Fibroblast of the aortic adventitia (primary cell): ENCODE results near the gene GPR152. TPM values are rescaled to one million over a fixed set of nuclear protein-coding genes. Genes with fewer than 3 reads are reported as not detected.
A peak's percentile ranks its signal among the peaks of the same experiment; 100 is the strongest.
"Not testable (repeated sequence)": the region's sequence is repeated elsewhere in the genome, so short reads cannot be mapped to it uniquely, and the experiment has no call there.

ENCODE experiments used
- DNase-seq: peaks from one replicate; pipeline ENCODE4 v3.0.0-alpha.2; 2010; ENCODE audit warnings: low read depth
- H3K4me3 ChIP-seq: 2 replicates; pipeline ENCODE4 v1.5.1; 2011; ENCODE audit warnings: low read depth, mild to moderate bottlenecking, control low read depth, low read length, moderate library complexity
- CTCF ChIP-seq: IDR thresholded peaks from 2 replicates; pipeline ENCODE4 v1.5.1; 2011; ENCODE audit warnings: mild to moderate bottlenecking, low read length, control low read depth, inconsistent platforms; ENCODE audit not compliant: insufficient read depth
- total RNA-seq: library from RNA; depleted of rRNA; stranded (reverse); fragments of >200 nt; gene quantifications from 2 replicates; pipeline ENCODE4 v1.2.3, GENCODE V29; 2012; ENCODE audit warnings: low replicate concordance

GPR152 gene
- total RNA-seq, 1 donor: not detected

DNA sequence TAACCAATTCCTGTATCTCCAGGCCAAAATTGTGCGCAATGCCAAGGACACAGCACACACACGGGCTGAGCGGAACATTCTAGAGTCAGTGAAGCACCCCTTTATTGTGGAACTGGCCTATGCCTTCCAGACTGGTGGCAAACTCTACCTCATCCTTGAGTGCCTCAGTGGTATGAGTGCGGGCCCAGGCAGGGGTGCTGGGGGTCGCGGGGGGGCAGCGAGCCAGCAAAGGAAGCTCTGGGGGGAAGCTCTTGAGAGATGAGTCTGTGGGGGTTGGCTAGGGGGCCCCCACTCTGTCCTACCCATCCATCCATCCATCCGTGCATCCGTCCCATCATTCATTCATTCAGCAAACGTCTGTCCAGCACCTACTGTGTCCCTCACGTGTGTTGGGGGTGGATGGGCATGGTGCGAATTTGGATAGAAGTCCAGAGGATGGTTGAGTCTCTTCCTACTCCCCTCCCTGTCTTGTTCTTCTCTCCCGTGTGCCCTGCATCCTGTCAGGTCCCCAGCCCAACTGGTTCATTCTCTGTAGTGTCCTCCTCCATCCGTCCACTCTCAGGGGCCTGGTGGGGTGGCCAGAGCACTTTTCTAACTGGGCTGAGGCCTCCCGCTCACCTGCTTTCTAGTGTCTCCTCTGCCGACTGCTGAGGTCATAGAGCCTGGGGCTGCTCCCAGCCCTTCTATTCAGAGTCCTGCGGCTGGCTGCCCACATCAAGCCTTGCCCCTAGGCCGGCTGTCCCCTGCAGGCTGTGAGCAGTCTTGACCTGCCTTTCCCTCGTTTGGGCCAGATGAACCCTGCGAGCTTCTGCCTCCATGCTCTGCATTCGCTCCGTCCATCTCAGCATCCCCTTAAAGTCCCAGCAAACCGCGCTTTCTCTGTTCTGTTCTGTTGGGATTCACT lies 20.9 kb downstream of the GPR152 start:
- TF ChIP-seq CTCF: no peak
- no peak for DNase-seq
- no peak overlapping the region for H3K4me3 ChIP-seq

GRCh38 chr11:67429722-67430121 lies 22.8 kb downstream of the GPR152 start:
- TF ChIP-seq CTCF: no peak
- DNase-seq: no peak
- peak overlapping the region; percentile 95 for H3K4me3 ChIP-seq

GRCh38 chr11:67429038-67429668 lies 23.4 kb downstream of the GPR152 start:
- TF ChIP-seq CTCF: no peak
- peak overlapping the region; percentile 95 for H3K4me3 ChIP-seq
- DNase-seq: peak; percentile 25

- DNase-seq: peak; percentile 97
- TF ChIP-seq CTCF: no peak
- H3K4me3 ChIP-seq: peak within 1 kb of the TSS; percentile 95
Measured at GRCh38 chr11:67428052-67429001, 24.2 kb downstream of the GPR152 start, which contains the start of gene RPS6KB2. Gene RPS6KB2 (plus strand): TSS chr11:67428494. CDS start chr11:67428546, 52 bp downstream.

DNA sequence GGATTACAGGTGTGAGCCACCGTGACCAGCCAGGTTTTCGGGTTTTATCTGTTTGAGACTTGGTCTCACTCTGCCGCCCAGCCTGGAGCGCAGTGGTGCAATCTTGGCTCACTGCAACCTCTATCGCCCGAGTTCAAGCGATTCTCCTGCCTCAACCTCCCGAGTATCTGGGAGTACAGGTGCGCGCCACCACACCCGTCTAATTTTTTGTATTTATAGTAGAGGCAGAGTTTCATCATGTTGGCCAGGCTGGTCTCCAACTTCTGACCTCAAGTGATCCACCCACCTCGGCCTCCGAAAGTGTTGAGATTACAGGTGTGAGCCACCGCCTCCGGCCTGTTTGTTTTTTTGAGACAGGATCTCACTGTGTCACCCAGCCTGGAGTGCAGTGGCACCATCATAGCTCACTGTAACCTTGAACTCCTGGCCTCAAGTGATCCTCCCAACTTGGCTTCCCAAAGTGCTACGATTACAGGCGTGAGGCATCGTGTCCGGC lies 25.1 kb downstream of the GPR152 start:
- peak overlapping the region; percentile 95 for H3K4me3 ChIP-seq
- DNase-seq: not testable (repeated sequence)

DNA sequence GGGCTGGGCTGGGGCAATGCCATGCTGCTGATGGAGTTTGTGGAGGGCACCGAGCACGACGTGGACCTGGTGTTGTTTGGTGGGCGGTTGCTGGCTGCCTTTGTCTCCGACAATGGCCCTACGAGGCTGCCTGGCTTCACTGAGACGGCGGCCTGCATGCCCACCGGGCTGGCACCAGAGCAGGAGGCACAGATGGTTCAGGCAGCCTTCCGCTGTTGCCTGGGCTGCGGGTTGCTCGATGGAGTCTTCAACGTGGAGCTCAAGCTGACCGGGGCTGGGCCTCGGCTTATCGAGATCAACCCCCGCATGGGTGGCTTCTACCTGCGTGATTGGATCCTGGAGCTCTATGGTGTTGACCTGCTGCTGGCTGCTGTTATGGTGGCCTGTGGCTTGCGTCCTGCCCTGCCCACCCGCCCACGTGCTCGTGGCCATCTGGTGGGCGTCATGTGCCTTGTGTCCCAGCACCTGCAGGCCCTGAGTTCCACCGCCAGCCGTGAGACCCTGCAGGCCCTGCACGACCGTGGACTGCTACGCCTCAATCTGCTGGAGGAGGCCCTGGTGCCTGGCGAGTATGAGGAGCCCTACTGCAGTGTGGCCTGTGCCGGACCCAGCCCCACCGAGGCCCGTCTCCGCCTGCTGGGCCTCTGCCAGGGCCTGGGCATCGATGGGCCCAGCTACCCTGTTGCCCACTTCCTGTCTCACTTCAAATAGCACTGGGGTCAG lies 28.5 kb downstream of the GPR152 start:
- H3K4me3 ChIP-seq: no peak overlapping the region
- TF ChIP-seq CTCF: no peak
- no peak for DNase-seq
